Measurements from ENCODE around the gene POLR1C.
A peak's percentile ranks its signal among the peaks of the same experiment; 100 is the strongest.

Gene POLR1C, protein sequence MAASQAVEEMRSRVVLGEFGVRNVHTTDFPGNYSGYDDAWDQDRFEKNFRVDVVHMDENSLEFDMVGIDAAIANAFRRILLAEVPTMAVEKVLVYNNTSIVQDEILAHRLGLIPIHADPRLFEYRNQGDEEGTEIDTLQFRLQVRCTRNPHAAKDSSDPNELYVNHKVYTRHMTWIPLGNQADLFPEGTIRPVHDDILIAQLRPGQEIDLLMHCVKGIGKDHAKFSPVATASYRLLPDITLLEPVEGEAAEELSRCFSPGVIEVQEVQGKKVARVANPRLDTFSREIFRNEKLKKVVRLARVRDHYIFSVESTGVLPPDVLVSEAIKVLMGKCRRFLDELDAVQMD

GRCh38 chr6:43516697-43517504, at the start of gene POLR1C, which contains the start of gene YIPF3:
TSS of gene POLR1C (plus strand) at chr6:43517089. CDS start at chr6:43517110, 21 bp downstream.
TSS of gene YIPF3 (minus strand) at chr6:43516926. CDS start at chr6:43516807, 119 bp downstream.
- TF ChIP-seq RAD21 (IDR thresholded peaks at IDR 0.05; ENCODE audit: low read depth): no peak
- TF ChIP-seq, protein P1, sequence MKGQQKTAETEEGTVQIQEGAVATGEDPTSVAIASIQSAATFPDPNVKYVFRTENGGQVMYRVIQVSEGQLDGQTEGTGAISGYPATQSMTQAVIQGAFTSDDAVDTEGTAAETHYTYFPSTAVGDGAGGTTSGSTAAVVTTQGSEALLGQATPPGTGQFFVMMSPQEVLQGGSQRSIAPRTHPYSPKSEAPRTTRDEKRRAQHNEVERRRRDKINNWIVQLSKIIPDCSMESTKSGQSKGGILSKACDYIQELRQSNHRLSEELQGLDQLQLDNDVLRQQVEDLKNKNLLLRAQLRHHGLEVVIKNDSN (IDR thresholded peaks at IDR 0.05): peak; percentile 49
- peak; percentile 91 for TF ChIP-seq YY1 (IDR thresholded peaks at IDR 0.05; ENCODE audit: low read depth)
- peak; percentile 19; the same call in 1 of the 2 replicates for TF ChIP-seq CEBPB (IDR thresholded peaks at IDR 0.05)
- peak; percentile 58; the same call in 1 of the 2 replicates for TF ChIP-seq FOXM1 (IDR thresholded peaks at IDR 0.05; ENCODE audit: borderline replicate concordance, low read depth)
- TF ChIP-seq EGR1 (IDR thresholded peaks at IDR 0.05): peak; percentile 86
- no peak for TF ChIP-seq ZBTB7A (IDR thresholded peaks at IDR 0.05; ENCODE audit: low read depth)
- TF ChIP-seq NFIC (IDR thresholded peaks at IDR 0.05): no peak
- TF ChIP-seq REST (IDR thresholded peaks at IDR 0.05; ENCODE audit: low read depth): peak; percentile 33; the same call in 1 of the 2 replicates
- TF ChIP-seq TAF1 (IDR thresholded peaks at IDR 0.05; ENCODE audit: low read depth): peak; percentile 89
- no peak; the same call in 1 of the 2 replicates for TF ChIP-seq EP300 (IDR thresholded peaks at IDR 0.05; ENCODE audit: borderline replicate concordance)
- TF ChIP-seq MAX (IDR thresholded peaks at IDR 0.05): peak; percentile 95
- peak; percentile 61 for TF ChIP-seq TCF12 (IDR thresholded peaks at IDR 0.05; ENCODE audit: low read depth)
- TF ChIP-seq CREB1 (IDR thresholded peaks at IDR 0.05; ENCODE audit: low read depth): peak; percentile 50; the same call in 1 of the 2 replicates
- TF ChIP-seq TEAD4 (IDR thresholded peaks at IDR 0.05): peak; percentile 49

DNA sequence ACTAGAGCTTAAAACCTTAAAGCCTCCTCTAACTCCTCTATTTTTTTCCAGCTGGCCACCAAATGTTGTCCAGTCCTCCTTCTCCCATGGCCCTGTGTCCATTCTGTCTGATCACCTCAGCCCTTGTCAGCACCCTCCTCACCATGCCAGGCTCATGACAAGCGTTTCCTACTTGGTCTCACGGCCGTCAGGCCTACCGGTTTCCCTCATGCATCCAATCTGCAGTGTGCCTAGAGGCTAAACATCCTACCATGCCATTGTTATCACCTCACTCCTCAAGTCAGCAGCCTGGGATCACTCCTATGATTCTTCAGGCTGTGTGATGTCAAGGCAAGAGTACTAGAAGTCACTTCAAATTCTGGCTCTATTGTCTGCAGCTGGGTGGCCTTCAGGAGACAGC, 49.1 kb upstream of the POLR1C start:
- no peak for TF ChIP-seq TEAD4 (IDR thresholded peaks at IDR 0.05)
- TF ChIP-seq REST (IDR thresholded peaks at IDR 0.05; ENCODE audit: low read depth): no peak
- no peak for TF ChIP-seq TCF12 (IDR thresholded peaks at IDR 0.05; ENCODE audit: low read depth)
- no peak for TF ChIP-seq YY1 (IDR thresholded peaks at IDR 0.05; ENCODE audit: low read depth)
- TF ChIP-seq CREB1 (IDR thresholded peaks at IDR 0.05; ENCODE audit: low read depth): no peak
- TF ChIP-seq FOXM1 (IDR thresholded peaks at IDR 0.05; ENCODE audit: borderline replicate concordance, low read depth): no peak
- TF ChIP-seq EGR1 (IDR thresholded peaks at IDR 0.05): no peak
- TF ChIP-seq TAF1 (IDR thresholded peaks at IDR 0.05; ENCODE audit: low read depth): no peak
- TF ChIP-seq NFIC (IDR thresholded peaks at IDR 0.05): no peak
- no peak for TF ChIP-seq EP300 (IDR thresholded peaks at IDR 0.05; ENCODE audit: borderline replicate concordance)
- TF ChIP-seq RAD21 (IDR thresholded peaks at IDR 0.05; ENCODE audit: low read depth): no peak
- TF ChIP-seq MAX (IDR thresholded peaks at IDR 0.05): no peak
- no peak for TF ChIP-seq ZBTB7A (IDR thresholded peaks at IDR 0.05; ENCODE audit: low read depth)
- TF ChIP-seq, protein P1 (IDR thresholded peaks at IDR 0.05): no peak

- TF ChIP-seq TEAD4 (IDR thresholded peaks at IDR 0.05) (no peak), EP300 (IDR thresholded peaks at IDR 0.05; ENCODE audit: borderline replicate concordance) (no peak), REST (IDR thresholded peaks at IDR 0.05; ENCODE audit: low read depth) (no peak), CEBPB (IDR thresholded peaks at IDR 0.05) (no peak), ZBTB7A (IDR thresholded peaks at IDR 0.05; ENCODE audit: low read depth) (no peak), TAF1 (IDR thresholded peaks at IDR 0.05; ENCODE audit: low read depth) (no peak), FOXM1 (IDR thresholded peaks at IDR 0.05; ENCODE audit: borderline replicate concordance, low read depth) (no peak), CREB1 (IDR thresholded peaks at IDR 0.05; ENCODE audit: low read depth) (no peak), MAX (IDR thresholded peaks at IDR 0.05) (no peak), YY1 (IDR thresholded peaks at IDR 0.05; ENCODE audit: low read depth) (no peak), TCF12 (IDR thresholded peaks at IDR 0.05; ENCODE audit: low read depth) (no peak), EGR1 (IDR thresholded peaks at IDR 0.05) (no peak), RAD21 (IDR thresholded peaks at IDR 0.05; ENCODE audit: low read depth) (no peak), NFIC (IDR thresholded peaks at IDR 0.05) (no peak)
- TF ChIP-seq, protein P1 (IDR thresholded peaks at IDR 0.05): no peak
Observed at GRCh38 chr6:43468240-43468639, 48.6 kb upstream of the POLR1C start.

Data from Ishikawa (cell line).